Superior temporal gyrus (tissue), 1 donor: ENCODE data around the gene SERPINI2.
"Not testable (repeated sequence)": the region's sequence is repeated elsewhere in the genome, so short reads cannot be mapped to it uniquely, and the experiment has no call there.

ENCODE experiments used
- DNase-seq: peaks from one replicate; pipeline ENCODE4 v3.0.0-alpha.2; 2016; ENCODE audit errors: extremely low spot score

SERPINI2 gene

DNA sequence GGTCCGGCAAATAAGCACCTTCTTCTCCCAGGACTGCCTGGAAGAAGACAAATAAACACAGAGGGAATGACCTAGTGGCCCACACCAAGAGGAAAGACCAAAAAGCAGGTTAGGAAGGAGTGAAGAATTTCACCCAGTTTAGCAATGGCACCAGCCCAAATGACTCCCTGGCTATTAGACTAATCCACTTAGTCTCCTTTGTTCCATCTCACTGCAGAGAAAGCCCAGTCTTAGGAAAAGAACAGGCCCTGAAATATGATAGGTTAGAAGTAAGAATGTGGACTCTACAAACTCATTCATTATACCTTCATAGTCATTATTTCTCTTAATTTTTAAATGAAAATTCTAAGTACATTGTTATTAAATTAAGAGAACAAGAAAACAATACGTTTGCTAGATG lies 23.2 kb downstream of the SERPINI2 start:
- DNase-seq = no peak

DNA sequence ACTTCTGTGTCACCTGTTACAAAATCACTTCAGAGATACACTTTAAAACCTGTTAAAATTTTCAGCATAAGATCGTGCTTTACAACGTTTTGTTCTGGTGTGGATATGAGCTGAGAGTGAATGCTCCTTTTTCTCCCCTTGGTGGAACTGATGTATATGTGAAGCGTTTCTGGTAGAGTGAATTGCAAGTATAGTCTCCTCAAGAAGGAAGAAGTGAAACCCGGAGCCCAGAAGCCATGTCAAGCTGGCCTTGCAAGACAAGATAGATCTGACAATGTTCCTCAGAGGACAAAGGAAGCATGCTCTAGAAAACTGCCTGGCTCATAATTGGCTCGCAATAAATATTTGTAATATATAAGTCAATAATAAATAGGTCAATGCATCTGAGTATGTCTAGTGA lies 23.6 kb downstream of the SERPINI2 start:
- DNase-seq = no peak

DNA sequence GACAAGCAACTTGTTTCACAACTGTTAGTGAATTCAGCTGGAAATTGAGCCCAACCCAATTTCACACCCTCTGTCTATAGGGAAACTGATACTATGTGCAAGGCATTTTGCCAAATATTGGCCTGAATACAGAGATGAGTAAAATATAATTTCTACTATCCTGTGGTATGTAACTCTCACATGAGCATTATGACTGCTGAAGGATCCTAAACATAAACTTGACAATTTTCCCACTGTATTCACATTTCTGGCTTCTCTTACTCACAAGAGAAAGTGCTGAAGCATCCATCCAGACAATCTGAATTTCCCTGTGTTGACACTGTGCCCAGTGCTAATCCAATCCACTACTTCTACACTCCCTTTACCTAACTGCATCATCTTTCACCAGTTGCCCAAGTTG lies 28.4 kb downstream of the SERPINI2 start:
- no peak for DNase-seq

DNA sequence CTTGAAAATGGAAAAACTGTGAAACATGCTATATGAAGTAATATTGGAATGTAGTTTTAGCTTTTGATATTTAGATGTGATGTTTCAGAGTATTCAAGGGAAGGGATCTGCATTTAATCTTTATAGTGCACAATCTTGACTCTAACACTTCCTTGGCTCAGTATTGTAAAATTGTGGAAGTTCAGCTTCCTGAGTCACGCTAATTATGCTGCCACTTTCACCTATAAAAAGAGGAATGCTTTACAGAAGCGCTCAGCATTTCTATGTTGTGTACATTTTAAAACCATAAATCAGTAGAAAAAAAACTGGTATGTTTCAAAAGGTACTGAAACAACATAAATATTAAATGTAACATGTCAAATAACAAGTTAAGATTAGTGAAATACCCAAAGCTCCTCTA lies 32.6 kb downstream of the SERPINI2 start:
- DNase-seq = no peak

DNA sequence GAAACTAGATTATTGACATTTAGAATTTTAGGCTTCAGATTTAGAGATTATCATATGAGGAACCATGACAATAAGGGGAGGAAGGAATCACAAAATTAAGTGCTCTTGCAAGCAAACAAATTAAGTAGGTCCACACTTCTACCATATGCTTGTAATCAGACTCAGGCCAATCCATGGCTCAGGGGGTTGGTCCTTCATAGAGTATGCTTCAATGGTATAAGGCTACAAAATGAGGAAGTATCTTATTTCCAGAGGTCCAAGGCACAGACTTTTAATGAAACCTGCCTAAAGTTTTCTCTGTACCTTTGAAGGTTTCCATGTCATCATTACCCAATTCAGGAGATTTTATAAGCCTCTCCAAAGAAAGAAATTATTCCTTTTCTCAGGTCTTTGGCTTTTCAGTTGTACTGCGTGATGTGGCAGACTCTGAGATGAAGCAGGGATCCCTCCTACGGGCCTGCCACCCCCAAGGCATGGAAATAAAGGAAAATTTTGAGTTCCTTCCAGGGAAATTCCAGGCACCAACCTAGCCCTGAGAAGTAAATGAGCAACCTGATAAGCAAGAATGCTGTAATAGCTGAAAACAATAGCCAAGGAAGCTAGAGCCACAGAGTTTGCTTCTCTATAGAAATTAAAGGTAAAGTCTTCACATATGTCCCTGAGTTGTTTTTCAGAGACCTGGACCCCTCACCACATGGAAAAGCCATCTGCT lies 36.3 kb downstream of the SERPINI2 start:
- DNase-seq = no peak

DNA sequence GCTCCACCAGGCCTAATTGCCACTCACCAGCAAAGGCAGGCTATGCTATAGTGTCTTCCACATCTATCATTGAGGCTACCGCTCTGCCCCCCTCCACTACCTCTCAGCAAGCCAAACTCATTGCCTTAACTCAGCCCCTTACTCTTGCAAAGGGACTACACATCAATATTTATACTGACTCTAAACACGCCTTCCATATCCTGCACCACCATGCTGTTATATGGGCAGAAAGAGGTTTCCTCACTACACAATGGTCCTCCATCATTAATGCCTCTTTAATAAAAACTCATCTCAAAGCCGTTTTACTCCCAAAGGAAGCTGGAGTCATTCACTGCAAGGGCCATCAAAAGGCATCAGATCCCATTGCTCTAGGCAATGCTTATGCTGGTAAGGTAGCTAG lies 46.9 kb downstream of the SERPINI2 start:
- DNase-seq = not testable (repeated sequence)

DNA sequence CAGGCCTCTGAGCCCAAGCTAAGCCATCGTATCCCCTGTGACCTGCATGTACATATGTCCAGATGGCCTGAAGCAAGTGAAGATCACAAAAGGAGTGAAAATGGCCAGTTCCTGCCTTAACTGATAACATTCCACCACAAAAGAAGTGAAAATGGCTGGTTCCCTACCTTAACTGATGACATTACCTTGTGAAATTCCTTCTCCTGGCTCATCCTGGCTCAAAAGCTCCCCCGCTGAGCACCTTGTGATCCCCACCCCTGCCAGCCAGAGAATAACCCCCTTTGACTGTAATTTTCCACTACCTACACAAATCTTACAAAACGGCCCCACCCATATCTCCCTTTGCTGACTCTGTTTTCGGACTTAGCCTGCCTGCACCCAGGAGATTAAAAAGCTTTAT lies 51.4 kb downstream of the SERPINI2 start:
- DNase-seq = not testable (repeated sequence)

DNA sequence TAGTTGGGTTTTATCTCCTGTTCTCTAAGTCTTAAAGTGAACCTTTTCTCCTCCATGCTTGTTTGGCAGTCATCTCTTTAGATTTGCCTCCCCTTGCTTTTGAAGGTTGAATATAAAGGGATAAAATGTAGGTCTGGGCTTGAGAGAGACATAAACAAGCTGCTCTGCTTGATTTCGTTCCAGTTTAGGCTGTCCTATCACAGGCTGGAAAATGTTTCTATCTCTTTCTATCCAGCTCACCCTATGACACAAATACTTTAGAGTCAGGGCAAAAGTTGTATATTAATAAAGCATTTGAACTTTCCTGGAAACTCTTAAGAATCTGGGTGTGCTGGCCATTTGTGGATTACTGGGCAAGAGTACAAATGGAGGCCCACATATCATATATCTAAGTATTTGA lies 64.2 kb downstream of the SERPINI2 start:
- no peak for DNase-seq

DNA sequence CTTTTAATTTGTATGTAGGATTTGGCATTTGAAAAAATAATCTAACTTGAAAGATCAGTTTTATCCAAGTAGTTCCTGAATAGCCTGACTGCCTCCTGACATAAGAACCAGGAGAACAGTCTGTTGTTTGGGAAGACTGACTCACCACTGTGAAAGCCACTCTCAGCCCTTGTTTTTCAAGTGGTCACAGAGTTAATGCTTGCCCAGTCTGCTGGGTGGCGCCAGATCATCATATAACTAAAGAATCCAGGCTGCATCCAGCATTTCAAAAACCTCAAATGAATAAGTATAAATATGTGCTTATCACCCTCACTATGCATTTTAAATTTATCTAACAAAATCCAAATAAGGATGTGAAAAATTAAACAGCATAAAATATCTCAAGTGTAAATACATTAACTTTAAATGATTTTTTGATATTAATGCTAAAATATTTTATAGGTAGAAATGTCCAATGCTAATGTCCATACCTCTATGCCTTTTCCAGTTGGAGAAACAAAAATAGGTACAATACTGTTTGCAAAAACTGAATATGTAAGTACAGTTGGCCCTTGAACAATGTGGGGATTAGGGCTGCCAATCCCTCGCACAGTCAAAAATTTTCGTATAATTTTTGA lies 66.9 kb downstream of the SERPINI2 start:
- DNase-seq = peak; percentile 90

DNA sequence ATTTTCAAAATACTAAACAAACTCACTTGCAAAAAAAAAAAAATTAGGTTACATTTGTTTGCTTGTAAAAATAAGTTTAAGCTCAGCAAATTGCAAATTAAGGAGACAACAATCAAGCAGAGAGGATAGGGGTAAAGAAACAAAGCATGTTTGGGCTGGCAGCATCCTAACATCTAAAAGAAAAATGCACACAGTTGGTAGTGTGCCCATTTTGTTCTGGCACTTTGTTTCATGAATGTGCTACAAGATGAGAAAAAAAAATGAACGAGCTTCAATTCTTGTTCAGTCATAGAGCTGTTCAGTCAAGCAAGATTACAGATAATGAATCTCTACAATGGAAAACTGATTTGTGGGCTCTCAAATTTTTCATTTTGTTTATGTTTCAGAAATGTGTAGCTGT lies 76.0 kb downstream of the SERPINI2 start:
- DNase-seq = no peak

DNA sequence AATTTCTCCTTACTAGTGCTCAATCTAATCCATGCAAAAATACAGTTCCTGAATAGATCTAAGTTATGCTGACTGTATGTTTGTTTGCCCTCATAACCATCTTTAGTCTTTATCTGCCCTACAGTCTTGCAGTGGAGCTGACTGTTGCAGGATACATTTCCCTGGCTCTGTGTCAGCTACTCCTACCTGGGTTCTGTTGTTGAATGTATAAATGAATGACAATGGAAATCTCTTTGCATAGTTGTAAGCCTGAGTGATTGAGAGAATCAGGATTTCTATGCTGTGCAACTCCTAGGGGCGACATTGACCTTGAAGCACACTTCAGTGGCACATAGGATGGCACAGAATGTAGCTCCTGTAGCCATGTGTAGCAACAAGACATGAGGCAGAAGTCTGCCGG lies 77.8 kb downstream of the SERPINI2 start:
- DNase-seq = no peak

DNA sequence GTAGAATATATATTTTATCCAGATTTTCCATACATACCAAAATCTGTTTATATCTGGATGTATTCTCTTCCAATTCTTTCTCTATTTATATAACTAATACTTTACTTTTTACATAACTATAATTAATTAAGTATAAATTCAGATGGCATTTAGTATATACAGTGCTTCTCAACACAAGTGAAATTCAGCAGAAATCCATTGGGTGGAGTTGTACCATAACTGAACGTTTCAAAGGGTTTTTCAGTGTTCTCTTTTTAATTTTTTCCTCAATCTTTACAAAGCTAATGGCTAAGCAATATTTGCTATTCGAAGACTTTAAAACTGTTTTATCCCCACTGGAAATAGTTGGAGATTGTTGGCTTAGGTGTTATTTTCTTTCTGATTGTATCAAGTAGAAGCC lies 79.8 kb downstream of the SERPINI2 start:
- peak; percentile 61 for DNase-seq
